HG03571 (cell line): Measurements from ENCODE around the gene CCR3.

Source experiments
- ATAC-seq: cut with Tn5 transposase; IDR thresholded peaks from one replicate; pipeline ENCODE4 v1.9.1; 2021; ENCODE audit not compliant: unreplicated experiment

CCR3 gene

DNA sequence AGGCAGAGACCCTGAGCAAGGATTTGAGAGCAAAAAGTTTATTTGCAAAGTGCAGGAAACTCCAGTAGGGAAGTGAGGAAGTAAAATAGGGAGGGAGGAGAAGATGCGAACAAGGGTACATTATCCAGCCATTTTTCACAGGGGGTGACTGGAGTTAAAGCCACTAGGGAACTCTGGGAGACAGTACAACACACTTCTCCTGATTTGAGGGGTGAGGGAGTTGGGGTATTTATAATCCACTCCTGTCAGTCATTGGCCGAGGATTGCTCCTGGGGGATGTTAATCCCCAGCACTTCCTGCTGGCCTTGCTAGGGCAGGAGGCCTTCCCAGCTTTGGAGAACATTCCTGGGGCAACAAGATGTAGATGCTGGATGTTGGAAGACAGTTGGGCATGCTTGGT lies 28.2 kb downstream of the CCR3 start:
- no peak for ATAC-seq

DNA sequence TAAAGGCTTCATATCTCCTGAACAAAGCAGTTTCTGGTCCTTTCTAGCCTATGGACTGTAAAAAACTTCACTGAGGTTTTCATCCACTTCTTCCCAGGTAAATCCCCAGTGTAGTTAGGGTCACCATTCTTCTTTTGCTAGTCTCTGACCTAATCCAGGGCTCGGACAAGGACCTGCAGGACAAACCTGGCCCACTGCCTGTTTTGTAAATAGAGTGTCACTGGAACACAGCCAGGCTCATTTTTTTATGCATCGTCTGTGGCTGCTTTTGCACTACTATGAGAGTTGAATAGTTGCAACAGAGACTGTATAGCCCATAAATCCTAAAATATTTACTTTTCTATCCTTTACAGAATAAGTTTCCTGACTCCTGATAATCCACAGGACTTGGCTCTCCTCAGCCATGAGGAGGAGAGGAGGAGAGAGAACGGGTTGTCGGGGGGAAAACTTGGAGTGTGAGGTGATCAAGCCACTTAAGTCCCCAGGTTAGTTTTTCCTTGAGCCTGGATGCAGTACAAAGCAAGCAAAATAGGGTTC lies 29.0 kb downstream of the CCR3 start:
- ATAC-seq: no peak

DNA sequence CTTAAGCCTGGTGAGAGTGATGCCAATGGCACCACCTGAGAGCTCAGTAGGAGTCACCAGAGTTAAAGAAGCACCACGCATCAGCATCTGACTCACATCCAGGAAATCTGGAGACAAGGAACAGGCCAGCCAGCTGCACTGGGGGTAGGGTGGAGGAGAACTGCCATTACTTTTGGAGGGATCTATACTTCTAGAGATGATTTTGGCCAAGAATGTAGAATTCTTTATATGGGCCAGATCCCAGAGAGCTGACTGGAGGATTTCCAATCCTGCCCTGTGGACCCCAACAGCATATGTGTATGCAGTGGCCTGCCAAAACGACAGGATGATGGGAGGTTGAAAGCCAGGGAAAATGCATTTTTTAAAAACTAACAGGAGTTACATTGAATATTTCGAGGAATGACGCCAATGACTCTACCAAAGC lies 29.8 kb downstream of the CCR3 start:
- ATAC-seq: no peak

DNA sequence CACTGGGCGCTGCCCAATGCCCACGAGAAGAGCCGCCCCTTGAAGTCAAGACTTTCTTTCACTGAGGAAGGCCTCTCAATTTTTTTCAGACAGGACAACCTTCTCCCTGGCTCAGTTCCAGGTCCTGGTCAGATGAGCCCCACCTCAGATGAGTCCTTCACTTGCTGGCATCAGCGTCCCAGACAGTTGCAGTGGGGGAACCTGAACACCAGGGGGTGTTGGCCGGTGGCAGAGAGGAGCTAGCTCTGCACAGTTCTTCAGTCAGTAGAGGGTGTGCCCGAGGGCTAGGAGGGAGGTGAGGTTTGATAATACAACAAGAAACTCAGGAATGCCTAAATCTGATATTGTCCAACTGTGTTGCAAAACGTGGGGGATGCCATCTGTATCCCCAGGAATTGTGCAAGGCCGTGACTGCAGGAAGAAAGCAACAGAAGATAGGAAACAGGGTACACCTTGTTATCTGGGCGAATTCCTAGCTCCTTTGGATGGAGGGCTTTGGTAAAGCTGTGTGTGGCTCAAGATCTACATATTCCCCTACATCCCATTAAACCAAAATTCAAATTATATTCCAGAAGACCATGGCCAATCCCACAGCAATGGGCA lies 34.3 kb downstream of the CCR3 start:
- no peak for ATAC-seq

DNA sequence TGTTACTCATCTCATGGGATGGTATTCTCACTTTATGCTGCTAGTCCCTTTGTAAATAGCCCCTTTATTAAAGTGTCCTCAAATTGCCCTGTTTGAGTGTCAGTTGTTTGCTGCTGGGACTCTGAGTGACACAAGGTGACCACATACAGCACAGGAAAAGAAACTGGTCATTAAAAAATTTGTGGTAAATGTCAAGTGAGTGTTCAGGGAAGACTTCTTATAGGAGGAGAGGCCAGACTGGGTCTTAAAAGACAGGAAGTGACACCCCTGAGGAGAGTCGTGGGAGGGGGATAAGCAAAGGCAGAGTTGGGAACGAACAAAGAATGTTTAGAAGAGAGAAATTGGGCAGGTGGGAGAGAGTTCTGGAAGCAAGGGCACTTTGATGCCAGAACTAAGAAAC lies 35.2 kb downstream of the CCR3 start:
- ATAC-seq: no peak

DNA sequence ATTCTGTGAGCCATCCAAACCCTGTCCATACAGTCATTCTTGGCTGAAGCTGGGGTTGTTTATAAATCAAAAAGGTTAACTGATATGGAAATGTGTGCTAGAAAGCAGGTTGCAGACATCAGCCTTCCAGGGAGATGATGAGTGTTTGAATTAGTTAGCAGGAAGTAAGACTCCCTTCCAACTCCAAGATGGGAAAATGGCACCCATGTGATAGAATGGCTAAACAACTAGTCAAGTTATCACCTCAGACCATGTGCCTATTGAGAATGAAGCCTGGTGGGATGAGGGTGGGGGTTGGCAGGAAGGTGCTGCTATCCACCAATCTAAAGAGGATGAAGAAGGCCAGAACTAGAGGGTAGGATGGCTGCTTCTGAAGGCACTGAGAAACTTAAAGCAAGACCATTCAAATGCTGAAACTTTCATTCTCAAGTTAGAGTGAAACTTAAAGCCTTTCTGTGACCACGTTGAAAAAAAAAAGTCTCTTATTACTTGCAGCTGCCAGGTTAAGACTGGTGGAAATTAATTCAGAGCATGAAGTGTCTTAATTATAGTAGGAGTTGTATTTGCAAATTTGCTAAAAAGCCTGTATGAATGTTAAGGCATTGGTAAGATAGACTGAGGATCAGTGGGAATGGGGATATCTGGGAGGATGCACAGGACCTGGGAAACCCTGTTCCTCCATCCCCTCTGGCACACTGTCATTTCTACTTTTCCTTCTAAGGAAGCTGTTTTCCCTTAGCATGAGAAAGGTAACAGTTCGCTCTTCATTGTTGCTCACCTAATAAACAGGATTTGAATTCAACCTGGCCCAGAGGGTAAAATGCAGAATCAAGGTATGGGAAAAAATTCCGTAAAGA lies 36.8 kb downstream of the CCR3 start:
- ATAC-seq: no peak

DNA sequence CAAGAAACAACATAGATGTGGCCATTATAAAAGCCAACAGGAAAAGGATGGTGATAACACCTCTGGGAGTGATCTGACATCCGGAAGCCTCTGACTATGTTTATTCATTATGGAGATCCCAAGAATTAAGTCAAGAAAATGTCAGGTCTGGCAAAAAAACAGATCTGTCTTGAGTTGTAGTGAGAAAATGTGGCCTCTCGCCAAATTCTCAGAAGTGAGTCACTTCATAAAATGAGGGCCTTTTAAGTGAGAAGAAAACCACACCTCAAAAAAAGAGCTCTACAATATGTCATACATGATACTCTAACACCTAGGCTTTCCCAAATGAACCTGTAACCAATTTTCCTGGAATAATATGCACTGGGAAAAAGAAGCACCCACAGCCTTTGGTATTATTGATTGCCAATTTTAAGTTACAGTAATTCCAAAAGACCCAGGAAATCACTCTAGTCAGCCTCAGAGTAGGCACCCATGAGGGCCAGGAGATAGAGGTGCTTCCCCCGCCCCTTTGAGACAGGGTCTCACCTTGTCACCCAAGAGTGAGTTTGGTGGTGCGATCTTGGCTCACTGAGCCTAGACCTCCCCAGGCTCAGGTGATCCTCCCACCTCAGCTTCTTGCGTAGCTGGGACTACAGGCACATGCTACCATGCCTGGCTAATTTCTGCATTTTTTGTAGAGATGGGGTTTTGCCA lies 38.0 kb downstream of the CCR3 start:
- ATAC-seq: no peak

DNA sequence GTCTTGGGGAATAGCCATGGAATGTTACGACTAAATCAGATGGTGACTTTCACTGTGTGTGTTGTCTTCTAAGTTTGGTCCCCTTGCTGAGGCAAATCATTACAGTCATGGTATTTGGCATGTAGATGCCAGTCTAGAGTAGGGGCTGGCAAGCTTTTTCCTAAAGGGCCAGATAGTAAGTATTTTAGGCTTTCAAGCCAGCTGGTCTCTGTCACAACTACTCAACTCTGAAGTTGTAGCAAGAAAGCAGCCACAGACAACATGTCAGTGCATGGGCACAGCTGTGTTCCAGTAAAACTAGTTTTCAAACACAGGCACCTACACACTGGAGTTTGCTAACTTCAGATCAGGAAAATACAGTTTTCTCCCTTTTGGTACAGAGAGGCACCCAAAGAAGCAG lies 39.3 kb downstream of the CCR3 start:
- ATAC-seq: no peak

DNA sequence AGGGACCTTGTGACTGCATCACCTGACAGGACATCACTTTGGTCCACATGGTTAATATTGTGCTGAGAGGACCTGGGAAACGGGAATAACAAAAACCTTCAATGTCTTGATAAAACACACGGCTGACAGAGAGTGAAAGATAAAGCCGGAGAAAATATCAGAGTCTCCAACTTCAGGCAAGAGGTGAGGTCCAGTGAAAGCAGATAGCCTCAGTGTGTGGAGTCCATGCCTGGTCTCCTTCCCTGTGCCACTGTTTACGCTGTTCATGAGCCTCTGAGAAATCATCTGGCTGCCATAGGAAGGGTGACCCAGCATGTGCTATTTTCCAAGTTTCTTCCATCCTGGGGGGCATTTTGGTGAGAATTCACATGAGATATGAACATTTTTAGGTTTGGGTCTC lies 39.8 kb downstream of the CCR3 start:
- ATAC-seq: no peak

DNA sequence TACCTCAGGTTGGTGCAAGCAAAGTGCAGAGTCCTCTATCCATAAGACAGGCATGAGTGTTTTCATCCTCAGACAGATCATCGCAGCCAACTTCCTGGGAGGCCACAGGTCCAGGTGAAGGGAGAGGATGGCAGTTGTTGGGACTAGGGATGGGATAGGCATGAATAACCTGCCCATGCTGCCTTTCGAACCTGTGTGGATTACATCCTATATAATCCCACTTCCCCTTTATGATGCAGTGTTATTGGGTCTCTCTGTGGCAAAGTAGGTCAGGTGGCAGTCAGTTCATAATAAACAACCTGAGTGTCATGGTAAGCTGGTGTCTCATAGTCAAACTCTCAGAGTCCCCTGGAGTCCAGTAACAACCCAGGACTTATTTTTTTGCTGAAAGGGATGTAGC lies 40.4 kb downstream of the CCR3 start:
- ATAC-seq: no peak

DNA sequence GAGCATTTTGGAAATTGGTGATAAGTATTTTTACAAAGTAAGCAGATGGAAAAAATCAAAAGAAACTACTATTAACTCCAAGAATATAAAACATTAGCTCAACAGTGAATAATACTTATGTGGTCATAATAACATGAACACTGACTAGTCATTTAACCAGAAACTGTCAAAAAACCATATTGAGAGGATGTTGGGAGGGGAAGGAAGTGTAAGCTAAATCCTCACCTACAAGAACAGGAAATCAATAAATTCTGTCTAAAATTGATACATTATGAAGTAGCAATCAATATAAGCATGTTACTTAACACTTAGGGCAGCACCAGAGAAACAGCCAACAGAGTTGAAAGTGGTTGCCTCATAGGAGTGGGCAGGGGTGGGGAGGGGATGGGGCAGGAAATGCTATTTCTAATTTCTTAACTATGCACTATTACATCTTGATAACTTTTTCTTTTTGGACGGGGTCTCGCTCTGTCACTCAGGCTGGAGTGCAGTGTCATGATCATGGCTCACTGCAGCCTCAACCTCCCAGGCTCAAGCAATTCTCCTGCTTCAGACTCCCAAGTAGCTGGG lies 41.7 kb downstream of the CCR3 start:
- ATAC-seq: no peak

DNA sequence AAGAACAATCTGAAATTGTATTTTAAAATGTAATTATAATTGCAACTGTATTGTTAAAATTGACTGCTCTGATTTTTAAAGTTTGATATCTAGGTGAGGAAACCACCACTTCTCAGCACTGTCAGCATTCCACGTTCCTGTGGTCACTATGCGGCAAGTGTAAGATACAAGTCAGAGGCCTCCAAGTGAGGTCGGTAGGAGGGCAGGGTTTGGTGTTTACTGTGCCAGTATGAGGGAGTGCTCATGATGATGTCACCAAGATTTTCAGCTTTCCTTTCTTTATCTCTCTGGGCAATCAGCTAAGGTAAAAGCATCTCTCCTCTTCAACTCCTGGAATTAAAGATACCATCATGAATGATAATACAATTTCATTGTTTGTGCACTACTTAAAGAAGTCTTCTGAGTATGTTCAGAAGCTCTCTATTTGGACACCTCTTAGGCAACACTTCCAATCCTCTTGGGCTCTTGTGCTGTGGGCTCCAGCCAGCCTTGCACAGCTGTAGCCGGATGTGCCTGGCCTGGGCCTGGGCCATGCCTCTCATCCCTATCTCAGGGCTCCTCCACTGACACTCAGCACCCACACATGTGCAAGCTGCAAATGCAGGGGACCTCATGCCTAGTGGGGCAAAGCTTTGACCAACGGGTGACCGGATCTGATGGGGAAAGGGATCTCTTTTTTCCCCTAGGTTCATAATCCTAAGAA lies 42.9 kb downstream of the CCR3 start:
- no peak for ATAC-seq

DNA sequence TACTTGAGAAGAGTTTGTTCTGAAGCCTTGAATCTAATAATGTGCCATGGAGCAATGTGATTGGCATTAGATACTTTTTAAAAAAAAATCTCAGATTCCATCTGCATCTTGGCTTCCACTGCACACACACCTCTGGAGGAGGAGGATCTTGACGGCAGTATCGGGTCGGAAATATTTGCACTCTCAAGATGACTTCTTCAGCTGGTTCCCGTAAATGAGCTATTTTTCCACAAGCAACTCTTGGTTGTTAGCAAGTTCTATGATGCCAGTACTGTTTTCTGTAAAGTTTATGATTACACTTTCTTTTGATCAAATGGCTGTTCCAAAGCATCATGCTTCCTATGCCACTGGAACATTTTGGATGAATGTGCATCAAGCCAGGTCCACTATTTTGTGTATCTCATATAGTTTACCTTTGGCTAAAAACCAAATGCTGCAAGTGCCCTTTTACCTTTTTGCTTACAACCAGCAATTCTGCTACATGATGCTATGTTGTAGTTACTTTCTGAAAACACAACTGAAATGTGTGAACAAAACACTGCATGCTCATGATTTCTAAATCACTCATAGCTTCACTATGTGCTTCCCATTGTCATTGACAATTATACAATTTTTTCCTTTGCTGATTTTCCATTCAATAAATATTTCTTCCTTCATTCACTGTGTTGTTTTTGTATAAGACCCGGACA lies 43.8 kb downstream of the CCR3 start:
- no peak for ATAC-seq

DNA sequence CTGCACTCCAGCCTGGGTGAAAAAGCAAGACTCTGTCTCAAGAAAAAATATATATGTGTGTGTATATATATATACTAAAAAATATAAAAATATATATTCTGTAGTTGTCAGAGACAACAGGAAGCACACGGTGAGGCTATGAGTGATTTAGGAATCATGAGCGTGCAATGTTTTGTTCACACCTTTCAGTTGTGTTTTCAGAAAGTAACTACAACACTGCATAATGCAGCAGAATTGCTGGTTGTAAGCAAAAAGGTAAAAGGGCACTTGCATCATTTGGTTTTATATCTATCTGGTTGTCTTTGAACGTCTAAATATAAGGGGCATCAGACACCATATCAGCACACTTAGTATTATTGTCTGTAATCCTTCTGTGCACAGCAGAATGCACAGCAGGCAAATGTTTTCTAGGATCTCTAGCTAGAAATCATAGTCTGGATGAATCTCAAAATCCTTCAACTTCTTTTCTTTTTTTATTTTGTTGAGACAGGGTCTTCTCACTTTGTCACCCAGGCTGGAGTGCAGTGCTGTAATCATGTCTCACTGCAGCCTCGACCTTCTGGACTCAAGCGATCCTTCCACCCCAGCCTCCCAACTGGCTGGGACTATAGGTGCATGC lies 44.8 kb downstream of the CCR3 start:
- ATAC-seq: no peak

DNA sequence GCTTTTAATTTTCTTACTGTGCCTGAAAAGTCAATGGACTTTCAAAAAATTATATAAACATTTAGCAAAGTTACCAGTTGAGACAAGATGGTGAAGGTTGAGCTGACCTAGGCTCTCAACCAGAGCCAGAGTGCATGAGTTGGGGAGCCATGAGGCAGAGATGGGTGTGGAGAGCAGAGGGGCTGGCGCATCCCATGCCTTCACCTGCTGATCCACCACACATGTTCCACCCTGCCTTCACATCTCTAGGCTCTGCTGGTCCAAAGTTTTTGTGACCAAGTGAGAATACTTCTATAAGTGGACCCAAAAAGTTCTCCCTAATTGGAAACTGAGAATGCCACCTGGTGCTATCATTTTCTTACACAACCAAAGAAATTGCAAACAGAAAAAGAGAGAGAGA lies 47.3 kb downstream of the CCR3 start:
- ATAC-seq: no peak

DNA sequence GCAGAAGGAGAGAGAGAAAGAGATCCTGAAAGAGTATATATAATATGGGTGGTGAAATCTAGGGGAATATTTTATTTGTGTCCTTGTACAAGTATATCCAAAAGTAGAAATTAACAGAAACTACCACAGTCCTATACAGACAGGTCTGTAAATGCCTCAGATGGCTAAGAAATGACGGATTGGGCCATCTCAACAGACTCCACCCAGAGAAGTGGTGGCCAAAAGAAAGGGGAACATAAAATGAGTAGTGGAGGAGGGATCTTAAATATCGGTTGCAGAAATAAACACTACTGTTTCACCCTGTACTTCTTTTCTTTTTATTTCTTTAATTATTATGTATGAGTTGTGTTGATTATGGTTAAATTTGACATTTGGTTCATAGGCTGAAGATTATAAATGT lies 47.7 kb downstream of the CCR3 start:
- ATAC-seq: no peak

DNA sequence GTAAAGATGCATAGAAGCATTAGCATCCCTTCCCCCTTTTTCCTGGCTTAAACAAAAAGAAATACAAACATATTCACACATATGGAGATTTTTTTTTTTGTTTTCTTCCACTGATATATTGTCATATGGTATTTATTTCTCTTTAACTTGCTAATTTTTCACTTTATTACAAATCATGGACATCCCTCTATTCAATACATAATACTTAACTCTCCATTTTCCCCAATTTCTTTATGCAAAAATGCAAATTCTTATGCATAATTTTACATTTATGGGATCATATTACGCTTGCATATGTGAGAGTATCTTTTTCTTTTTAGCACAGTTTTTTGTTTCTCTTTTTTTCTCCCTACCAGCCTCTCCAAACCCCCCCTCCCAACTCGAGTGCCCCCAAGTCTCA lies 48.8 kb downstream of the CCR3 start:
- ATAC-seq: no peak

DNA sequence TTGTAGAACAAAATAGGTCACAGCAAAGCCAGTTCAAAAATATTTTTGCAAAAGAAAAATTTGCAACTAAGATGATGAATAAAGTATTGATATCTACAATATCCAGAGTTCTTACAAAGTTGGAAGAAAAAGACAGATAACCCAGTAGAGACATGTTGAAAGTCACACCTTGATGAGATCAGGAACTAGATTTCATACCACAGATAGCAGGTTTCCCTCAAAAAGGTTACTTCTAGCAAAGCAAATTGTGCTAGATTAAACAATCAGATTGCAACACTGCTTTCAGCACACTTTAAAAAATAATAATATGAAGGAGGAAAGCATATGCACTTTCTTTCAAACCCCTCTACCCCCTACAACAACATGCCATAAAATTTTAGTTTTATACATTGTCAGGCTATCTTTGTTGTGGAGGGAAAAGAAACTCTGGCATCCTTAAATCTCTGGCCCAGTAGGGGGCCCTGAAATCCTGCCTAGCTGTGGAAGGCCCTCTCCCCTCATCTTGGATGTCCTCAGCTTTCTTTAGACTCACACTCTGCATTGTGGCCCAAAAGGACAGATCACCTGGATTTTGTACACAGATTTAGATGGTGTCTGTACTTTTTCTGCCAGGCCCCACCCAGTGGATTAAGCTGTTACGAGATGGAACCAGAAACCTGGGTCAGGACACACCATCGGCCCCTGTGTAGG lies 50.9 kb downstream of the CCR3 start:
- no peak for ATAC-seq
